ENCODE data around the gene ELOVL5. TPM values are rescaled to one million over a fixed set of nuclear protein-coding genes. Genes with fewer than 3 reads are reported as not detected.

The ELOVL5 gene
- total RNA-seq, 1 donor: 118 TPM

DNA sequence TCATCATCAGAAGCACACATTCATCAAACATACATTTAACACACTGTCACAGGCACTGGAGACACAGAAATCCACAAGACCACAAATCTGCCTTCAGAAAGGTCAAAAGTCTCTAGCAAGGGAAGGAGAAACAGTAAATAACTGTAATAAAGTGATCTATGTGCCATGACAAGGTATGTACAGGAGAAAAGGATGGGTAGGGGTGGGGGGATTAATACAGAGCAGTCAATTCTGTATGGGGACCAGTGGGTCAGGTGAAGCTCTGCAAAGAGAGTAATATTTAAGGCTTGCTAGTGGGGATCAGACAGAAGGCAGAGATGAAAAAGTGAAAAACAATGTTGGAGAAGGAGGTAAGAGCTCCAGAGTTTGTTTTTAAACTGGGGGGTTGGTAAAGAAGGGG is 32.6 kb downstream of the ELOVL5 start:
- DNase-seq (ENCODE audit: low read depth): no peak
- TF ChIP-seq, protein P1, sequence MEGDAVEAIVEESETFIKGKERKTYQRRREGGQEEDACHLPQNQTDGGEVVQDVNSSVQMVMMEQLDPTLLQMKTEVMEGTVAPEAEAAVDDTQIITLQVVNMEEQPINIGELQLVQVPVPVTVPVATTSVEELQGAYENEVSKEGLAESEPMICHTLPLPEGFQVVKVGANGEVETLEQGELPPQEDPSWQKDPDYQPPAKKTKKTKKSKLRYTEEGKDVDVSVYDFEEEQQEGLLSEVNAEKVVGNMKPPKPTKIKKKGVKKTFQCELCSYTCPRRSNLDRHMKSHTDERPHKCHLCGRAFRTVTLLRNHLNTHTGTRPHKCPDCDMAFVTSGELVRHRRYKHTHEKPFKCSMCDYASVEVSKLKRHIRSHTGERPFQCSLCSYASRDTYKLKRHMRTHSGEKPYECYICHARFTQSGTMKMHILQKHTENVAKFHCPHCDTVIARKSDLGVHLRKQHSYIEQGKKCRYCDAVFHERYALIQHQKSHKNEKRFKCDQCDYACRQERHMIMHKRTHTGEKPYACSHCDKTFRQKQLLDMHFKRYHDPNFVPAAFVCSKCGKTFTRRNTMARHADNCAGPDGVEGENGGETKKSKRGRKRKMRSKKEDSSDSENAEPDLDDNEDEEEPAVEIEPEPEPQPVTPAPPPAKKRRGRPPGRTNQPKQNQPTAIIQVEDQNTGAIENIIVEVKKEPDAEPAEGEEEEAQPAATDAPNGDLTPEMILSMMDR (IDR thresholded peaks at IDR 0.05; ENCODE audit: insufficient read depth, low read depth, low read length): no peak
- no peak overlapping the region for H3K4me3 ChIP-seq (ENCODE audit: low read depth, low read length)

DNA sequence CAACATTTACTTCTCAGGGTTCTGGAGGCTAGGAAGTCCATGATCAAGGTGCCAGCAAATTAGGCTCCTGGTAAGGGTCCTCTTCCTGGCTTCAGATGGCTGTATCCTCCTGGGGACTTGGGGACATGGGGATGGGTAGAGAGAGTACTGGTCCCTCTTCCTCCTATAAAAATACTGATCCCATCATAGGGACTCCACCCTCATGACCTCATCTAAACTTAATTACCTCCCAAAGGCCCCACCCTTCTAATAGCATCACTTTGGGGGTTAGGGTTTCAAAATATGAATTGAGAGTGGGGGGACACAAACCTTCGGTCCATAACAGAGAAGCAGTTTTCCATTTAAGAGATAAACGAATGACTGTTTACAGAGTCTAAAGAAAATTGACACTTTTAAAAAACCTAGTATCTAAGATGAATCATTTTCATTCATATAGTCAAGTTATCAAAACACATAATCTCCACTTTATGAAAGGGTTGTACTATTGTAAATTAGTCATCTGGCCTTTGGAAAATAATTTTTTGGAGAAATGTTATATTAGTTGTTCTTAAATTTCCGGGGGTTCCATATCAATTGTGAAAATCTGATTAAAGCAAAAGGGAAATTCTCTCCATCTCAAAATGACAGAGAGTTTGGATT is 33.5 kb downstream of the ELOVL5 start:
- no peak for DNase-seq (ENCODE audit: low read depth)
- no peak overlapping the region for H3K4me3 ChIP-seq (ENCODE audit: low read depth, low read length)
- TF ChIP-seq, protein P1 (IDR thresholded peaks at IDR 0.05; ENCODE audit: insufficient read depth, low read depth, low read length): no peak

DNA sequence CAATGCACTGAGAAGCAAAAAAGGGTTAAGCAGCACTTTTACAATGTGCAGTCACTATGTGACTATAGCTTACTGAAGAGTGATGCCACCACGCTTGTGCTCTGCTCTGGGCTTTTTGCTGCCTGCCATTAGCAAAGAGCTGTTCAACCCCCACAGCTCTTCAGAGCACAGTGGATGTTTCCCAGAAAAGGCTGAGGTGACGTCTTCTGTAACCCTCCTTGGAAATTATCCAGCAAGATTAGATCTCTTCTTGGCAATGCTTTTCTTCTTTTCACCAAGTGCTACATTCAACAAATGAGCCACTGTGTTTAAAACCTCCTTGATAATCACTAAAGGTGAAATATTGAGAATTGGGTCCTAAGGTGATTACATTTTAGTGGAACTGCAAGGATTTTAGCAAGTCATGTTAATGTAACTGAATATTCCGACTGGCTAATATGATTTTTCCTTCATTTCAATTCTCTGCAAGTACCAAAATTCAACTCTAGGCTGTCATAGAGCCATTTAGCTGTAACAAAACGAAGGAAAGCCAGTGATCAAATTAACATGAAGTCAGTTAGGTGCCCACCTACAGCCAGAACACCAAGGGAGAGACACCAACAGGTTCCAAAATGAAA is 34.9 kb downstream of the ELOVL5 start:
- TF ChIP-seq, protein P1 (IDR thresholded peaks at IDR 0.05; ENCODE audit: insufficient read depth, low read depth, low read length): no peak
- no peak overlapping the region for H3K4me3 ChIP-seq (ENCODE audit: low read depth, low read length)
- DNase-seq (ENCODE audit: low read depth): peak; percentile 82

DNA sequence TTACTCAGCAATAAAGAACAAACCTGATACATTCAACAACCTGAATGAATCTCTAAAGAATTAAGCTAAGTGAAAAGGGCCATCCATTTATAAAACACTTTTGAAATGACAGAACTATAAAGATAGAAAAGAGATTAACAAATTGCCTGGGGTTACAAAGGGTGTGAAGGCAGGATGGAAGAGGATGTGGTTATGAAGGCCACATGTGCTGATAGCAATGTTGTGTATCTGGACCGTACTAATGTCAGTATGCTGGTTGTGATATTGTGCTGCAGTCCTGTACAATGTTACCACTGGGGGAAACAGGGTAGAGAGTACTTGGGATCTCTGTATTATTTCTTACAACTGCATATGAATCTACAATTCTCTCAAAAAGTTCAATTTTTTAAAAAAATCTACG is 36.4 kb downstream of the ELOVL5 start:
- H3K4me3 ChIP-seq (ENCODE audit: low read depth, low read length): no peak overlapping the region
- no peak for DNase-seq (ENCODE audit: low read depth)
- TF ChIP-seq, protein P1 (IDR thresholded peaks at IDR 0.05; ENCODE audit: insufficient read depth, low read depth, low read length): no peak

DNA sequence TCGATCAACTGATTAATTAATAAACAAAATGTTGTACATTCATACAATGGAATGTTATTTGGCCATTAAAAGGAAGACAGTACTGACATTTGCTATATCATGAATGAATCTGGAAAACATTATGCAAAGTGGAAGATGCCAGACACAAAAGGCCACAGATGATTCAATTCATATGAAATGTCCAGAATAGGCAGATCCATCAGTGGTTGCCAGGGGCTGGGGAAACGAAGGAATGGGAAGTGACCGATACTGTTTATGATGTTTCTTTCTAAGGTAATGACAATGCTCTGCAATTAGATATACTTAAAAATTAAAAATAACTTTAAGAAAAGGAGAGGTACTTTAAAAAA is 37.2 kb downstream of the ELOVL5 start:
- no peak overlapping the region for H3K4me3 ChIP-seq (ENCODE audit: low read depth, low read length)
- TF ChIP-seq, protein P1 (IDR thresholded peaks at IDR 0.05; ENCODE audit: insufficient read depth, low read depth, low read length): no peak
- no peak for DNase-seq (ENCODE audit: low read depth)

DNA sequence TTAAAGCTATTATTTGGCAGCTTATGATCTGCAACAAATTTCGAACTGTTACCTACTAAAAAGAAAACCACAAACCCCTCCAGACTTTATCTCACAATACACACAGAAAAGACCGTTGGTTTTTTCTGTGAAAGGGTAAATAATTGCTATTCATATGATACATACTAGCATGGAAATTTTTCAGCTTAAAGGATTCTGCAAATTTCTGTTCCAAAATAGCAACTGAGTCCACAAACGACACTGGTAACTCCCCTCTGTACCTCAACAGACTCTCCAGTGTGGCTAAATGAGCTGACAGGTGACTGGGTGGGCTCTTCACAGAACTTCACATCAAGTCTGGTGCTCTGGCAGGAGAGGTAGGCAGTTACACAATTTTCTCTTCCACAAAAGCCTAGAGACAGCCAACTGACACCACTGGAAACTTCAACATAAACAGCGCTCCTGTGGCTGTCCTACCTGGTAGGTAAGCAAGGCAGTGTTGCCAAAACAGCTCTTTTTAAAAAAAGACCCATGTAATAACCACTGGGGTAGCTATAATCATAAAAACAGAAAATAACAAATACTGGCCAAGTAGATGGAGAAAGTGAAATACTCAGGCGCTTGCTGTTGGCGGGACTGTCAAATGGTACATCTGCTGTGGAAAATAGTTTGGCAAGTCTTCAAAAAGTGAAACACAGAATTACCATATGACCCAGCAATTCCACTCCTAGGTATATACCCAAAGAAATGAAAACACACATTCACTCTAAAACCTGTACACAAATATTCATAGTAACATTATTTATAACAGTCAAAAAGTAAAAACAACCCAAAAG is 37.8 kb downstream of the ELOVL5 start:
- DNase-seq (ENCODE audit: low read depth): no peak
- TF ChIP-seq, protein P1 (IDR thresholded peaks at IDR 0.05; ENCODE audit: insufficient read depth, low read depth, low read length): no peak
- no peak overlapping the region for H3K4me3 ChIP-seq (ENCODE audit: low read depth, low read length)
